Fibroblast of skin of abdomen (primary cell): Measurements from ENCODE around the gene TOR1AIP2.

Experiments
- DNase-seq: peaks from one replicate; pipeline ENCODE4 v3.0.0-alpha.2; 2013

The TOR1AIP2 gene

DNA sequence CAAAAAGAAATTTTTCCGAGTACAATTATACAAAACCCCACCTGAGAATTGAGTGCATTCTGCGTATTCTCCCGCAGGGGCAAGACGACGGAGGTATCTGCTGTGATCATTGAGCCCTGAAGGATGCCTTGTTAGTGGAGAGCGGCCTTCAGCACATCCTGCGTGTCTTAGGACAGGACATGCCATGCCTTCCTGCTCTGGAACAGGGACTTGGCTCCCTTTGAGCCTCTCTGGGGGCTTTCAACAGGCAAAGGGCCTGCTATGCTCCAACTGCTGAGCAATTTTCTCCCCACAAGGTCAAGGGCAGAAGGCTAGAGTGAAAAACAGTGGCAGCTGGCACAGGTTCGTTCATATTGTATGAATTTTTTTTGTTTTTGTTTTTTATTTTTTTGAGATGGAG, 52.4 kb downstream of the TOR1AIP2 start:
- no peak for DNase-seq

DNA sequence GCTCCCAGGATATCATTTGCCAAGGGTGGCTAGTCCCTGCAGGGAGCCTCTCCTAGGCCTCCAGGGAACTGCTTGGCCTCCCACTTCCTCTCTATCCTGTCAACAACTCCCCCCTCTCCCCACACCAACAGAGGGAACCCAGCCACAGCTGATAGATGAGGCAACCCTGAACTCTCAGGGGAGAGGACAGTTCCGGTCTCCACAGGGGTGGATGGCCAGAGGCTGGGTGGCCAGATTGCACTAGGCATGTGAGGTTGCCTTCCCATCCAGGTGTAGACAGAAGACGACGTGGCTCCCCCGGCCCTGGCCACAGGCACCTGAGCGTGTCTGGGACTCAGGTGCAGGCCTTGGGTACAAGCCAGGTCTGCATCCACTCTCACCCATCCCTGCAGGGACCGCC, 53.3 kb downstream of the TOR1AIP2 start:
- DNase-seq: no peak

DNA sequence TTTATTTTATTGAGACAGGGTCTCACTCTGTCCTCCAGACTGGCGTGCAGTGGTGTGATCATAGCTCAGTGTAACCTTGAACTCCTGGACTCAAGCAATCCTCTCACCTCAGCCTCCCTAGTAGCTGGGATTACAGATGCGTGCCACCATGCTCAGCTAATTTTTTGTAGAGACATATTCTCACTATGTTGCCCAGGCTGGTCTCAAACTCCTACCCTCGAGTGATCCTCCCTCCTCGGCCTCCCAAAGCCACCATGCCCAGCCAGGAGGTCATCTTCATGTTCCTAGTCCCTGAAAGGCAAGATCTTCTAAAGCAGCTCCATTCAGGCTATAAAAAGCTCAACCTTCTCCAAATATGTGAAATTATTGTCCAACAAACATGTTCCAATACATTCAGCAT, 53.9 kb downstream of the TOR1AIP2 start:
- DNase-seq: no peak

DNA sequence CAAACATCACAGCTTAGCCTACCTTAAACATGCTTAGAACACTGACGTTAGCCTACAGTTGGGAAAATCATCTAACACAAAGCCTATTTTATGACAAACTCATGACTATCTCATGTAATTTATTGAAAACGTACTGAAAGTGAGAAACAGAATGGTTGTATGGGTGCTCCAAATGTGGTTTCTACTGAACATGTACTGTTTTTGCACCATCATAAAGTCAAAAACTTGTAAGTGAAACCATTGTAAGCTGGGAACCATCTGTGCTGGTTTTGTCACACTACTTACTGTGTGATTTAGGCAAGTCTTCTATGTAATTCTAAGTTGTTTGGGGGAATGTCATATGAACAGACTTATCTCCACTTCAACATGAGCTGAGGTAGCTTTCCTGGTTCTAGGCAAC, 55.5 kb downstream of the TOR1AIP2 start:
- DNase-seq: no peak

DNA sequence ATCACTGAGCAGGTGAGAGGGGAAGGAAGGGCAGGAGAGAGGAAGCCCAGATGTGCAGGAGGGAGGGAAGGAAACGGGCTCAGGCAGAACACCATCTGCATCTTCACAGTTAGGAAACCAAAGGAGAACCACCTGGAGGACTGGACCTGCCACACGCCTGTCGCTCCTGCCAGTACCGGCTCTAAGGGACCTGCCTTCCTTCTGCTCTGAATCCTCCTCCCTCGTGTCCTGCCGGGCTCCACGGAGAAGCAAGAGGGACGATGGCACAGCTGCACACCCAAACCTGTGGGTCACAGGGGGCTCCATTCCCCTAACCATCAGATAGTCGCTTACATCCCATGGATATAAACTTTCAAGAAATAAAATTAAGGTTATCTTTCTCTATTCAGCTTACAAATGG, 56.1 kb downstream of the TOR1AIP2 start:
- DNase-seq: no peak

DNA sequence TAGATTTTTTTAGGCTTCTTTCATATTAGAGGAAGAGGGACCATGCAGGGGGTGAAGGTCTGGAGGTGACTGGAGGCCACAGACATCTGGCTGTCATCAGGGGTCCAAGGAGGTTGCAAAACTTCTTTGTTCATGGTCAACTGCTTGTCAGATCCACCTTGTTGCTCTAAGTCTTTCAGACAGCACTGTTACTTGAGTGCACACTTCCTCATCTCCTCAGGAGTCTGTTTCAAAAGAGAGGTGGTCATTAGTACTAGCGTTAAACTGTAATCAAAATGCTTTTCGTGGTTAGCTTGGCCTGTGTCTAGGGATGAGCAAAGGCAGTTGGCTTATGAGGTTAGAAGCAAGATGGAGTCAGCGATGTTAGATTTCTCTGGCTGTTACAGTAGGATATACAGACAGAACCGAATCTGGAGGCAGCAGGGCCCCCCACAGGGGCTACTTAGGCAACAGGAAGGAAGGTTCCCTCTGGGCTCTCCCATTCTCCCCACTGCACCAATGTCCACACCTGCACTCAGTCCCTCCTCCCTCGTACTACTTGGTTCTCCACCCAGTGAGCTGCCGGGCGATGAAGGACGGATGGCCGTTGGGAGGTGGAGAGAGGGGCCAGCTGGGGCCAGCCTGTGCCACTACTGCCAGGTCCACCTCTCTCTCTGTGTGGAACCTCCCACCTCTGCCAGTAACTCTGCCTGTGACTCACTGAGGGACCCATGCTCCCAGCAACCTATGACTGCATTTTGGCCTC, 57.2 kb downstream of the TOR1AIP2 start:
- DNase-seq: no peak

DNA sequence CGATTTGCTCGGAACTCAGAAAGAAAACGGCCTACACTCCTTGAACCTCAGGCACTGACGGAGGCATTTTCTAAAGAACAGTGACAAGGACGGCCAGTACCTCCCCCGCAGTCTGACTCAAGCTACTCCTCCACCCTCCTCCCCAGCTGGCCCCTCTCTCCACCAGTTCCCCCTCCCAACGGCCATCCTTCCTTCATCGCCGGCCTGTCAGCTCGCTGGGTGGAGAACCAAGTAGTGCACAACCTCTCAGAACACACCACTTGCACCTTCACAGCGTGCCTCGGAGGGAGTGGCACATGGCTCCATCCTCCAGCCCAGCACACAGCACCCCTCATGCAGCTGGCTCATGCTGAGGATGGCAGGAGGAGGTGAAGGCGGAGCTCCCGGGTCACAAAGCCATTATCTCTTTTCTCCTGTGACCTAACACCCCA, 58.8 kb downstream of the TOR1AIP2 start:
- DNase-seq: no peak

DNA sequence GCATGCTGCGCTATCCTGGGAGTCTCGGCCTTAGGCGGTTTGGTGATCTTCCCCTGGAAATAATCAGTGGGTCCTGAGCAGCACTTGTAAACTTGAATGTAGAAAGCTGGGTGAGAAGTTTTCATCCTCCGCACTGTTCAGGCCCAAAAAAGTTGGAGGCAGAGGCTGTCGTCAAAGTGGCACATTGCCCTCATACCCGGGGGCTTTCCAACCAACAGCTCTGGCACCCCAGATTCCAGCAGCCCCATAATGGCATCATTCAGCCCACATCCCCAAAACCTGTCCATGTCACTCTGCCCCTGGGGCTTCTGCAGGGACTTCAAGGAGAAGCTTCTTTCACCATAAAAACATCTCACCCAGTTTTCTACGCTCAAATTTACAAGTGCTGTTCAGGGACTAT, 59.3 kb downstream of the TOR1AIP2 start:
- no peak for DNase-seq

DNA sequence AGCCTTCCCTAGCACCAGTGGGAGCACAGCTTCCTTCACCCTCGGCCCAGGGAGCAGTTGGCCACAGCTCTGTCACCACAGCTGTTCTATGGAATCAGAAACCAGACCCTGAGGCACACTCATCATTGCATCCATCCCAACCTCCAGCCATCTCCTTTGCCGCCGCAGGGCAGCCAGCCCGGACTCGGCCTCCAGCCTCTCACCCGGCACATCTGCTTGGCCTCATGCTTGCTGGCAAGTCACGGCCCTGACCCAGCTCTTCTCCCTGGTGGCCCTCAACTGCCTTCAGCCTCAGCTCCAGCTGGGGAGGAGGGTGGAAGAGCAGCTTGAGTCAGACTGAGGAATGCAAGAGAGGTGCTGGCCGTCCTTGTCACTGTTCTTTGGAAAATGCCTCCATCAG, 59.8 kb downstream of the TOR1AIP2 start:
- peak; percentile 31 for DNase-seq

DNA sequence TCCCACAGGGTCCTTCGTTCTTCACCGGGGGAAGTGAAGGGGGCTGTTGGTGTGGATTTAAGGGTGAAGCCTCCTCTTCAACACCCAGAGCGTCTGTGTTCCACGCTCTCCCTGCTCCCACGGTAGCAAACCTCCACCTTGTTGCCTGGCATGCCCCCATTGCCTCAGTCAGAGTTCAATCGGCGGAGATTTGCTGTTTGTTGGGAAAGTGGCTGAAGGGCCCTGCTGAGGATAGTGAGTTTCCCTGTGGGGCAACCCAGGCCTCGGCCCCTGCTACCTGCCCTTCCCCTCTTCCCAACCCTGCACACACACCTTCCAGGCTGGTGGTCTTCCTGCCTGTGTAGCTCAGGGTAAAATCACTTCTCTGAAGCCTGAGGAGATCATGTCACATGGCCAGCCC, 60.5 kb downstream of the TOR1AIP2 start:
- DNase-seq: no peak

DNA sequence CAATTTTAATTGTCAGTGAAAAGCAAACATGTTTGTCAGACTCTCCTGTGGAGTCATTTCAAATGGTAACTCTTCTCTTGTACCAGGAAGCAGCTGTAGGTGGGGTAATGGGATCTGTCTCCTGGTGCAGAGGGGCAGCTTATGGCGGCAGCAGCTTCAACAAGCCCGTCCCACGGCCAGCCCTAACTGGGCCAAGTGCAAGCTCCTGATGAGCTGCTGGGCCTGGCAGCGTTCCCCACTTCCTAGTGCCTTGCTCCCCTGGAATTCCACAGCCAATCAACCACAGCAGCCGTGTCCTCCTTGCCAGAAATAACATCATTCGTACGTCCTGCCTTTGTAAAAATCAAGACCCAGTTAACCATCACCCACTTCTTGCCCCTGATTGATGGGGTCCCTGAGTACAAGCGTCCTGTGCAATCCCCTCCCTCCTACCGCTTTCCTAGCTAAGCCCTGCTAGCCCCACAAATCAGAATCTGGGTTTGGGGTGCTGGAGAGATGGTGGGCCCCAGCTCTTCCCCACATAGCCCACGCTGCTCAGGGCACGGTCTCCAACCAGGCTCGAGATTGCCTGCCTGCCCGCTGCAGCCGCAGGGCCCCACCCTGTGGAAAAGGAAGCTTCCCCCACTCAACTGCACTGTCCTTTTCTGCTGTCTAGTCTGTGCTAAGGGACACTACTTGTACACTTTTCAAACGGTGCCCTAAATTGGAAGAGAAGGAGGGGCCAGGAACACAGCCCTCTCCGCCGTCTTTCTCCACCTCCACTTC, 61.2 kb downstream of the TOR1AIP2 start:
- DNase-seq: no peak

DNA sequence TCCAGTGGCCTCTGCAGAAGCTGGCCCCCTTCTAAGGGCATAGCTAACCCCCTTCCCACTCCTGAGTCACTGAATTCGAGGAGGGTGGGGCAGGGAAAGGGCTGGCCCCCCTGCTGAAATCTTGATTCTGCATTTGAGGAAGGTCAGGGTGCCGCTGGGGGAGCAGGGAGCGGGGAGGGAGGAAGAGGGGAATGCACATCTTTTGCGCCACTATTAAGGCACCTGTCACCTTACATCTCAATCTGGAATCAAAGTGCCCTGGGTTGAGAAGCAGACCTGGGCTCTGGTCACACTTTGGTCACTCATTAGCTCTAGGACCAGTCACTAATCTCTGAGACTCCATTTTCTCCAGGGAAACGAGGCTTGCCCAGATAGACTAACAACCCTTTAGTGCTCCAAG, 62.0 kb downstream of the TOR1AIP2 start:
- DNase-seq: no peak

DNA sequence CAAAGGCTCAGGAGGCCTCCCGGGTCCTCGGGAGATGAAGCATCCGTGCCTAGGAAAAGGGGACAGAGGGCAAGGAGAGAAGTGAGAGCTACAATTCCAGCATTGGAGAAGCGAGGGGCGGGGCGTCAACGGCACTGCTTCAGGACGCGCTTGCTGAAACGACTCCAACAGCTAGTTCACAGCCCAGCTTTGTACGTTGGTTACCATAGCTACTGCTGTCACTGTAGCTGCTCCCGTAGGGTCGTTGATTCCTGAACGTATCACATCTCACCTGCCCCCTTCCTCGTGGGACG, 63.1 kb downstream of the TOR1AIP2 start:
- DNase-seq: no peak

DNA sequence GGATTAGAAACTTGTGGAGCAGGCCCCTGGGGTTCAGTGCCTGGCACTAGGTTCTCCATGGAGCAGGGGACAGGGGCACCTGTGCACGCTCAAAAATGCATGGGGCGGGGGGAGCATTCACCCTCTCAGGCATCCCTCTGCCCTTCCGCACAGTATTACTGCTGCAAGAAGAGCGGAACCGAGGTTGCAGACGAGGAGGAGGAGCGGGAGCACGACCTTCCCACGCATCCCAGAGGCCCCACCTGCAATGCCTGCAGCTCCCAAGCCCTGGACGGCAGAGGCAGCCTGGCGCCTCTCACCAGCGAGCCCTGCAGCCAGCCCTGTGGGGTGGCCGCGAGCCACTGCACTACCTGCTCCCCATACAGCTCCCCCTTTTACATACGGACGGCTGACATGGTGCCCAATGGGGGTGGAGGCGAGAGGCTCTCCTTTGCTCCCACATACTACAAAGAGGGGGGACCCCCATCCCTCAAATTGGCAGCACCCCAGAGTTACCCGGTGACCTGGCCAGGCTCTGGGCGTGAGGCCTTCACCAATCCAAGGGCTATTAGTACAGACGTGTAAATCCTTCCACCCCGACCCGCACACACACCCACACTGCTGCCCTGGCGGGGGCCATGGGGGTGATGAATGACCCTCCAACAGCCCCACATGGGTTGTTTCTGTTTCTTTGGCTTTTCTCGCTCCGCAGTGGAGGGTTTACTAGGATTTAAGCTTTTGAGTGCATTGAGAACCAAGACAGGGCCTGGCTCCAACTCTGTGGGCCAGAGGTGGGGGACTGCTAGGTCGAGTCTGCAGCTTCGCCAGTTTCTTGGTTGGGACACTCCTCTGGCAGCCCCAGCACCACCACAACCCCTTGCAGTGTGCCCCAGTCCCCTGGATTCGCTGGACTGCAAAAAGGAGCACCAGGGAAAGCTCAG, 63.7 kb downstream of the TOR1AIP2 start:
- no peak for DNase-seq

DNA sequence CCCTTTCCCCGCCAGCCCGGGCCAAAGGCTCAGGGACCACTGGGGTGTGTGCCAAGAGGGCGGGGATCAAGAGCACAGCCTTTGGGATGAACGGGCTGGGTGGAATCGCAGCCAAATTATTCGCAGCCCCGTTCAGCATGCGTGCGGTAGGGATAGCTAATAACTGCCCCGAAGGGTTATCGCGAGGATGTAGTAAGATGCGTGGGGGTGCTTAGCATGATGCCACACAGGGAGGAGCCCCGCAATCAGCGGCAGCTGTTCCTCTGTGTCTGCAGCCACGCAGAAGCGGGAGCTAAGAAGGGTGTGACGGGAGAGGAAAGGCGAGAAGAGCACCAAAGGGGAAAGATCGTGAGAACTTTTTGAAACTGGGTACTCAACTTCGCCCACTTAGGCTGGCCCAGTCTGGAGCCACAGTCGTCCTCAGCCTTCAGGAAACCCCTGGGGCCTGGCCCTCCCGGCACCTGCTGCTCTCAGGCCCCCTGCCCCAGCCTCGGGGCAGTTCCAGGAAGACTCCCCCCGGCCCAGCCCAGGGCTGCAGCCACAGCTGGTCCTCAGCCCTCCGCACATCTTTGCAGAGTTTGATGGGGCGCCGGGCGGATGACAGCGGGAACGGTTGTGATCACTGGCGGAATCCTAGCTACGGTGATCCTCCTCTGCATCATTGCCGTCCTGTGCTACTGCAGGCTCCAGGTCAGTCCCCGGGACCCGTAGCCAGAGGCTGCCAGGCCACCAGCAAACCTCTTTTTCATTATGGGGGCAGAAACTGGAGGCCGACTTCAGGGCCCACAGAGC, 64.9 kb downstream of the TOR1AIP2 start:
- no peak for DNase-seq

DNA sequence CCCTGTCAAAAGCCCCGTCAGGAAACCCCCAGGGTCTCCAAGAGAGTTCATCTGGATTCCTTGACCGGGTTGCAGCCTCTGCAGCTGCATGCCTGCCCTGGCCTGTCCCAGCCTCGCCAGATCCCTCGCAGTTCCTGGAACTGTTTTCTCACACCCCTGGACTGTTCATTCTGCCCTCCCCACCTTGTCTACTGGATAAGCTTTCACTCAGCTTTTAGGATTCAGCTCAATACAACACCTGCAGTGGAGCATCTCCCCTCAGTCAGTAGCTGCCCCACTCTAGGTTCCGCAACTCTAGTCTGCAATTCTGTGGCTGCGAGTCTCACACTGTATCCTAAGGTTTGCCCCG, 67.3 kb downstream of the TOR1AIP2 start:
- DNase-seq: no peak

DNA sequence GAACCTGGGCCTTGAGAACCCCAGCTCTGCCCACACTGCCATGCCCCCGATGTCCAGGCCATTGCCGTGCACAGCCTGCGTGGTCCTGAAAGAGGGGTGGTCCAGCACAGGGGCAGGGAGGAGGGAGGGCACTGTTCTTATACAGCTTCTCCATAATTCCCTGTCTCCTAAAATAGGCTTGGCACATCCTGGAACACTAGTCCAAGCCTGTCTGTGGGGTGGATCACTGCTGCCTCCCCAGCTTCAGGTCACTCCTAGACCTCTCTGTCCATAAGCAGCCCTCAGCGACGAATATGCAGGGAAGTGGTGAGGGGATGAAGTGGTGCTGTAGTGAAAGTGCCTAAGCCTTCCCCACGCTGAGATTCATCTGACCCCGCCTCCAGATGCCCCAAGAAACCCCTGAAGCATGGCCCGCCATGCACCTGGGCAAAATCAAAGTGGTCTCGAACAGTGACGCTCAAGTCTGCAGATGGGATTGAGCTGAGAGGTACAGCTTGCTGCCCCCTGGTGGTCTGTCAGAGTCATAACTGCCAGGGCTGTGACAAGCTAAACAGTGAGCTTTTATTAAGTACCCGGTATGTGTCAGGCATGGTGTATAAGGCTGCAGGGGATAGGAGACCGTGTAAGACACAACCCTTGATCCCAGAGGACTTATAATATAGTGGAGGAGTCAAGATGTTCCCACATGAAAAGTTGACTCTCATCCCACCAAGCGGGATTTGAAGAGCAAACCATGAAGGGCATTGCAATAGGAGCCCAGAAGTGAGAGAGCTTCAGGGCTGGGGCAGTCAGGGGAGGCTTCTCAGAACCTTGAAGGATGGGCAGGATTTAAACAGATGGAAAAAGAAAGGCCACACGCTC, 67.9 kb downstream of the TOR1AIP2 start:
- peak; percentile 62 for DNase-seq

DNA sequence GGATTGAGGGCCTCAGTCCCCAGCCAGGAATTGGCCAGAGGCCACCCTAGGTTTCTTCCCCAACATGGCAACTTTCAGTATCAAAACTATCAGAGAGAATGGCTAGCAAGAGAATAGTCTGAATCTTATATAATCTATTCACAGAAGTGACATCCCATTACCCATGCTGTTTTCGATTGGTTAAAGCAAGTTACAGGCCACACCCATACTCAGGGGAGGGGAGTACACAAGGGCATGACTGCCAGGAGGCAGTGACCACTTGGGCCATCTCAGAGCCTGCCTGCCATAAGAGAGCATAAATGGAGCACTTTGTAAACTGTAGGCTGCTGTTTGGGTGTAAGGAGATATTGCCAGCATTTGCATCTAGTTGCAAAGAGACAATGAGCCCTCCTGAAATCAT, 69.1 kb downstream of the TOR1AIP2 start:
- no peak for DNase-seq

DNA sequence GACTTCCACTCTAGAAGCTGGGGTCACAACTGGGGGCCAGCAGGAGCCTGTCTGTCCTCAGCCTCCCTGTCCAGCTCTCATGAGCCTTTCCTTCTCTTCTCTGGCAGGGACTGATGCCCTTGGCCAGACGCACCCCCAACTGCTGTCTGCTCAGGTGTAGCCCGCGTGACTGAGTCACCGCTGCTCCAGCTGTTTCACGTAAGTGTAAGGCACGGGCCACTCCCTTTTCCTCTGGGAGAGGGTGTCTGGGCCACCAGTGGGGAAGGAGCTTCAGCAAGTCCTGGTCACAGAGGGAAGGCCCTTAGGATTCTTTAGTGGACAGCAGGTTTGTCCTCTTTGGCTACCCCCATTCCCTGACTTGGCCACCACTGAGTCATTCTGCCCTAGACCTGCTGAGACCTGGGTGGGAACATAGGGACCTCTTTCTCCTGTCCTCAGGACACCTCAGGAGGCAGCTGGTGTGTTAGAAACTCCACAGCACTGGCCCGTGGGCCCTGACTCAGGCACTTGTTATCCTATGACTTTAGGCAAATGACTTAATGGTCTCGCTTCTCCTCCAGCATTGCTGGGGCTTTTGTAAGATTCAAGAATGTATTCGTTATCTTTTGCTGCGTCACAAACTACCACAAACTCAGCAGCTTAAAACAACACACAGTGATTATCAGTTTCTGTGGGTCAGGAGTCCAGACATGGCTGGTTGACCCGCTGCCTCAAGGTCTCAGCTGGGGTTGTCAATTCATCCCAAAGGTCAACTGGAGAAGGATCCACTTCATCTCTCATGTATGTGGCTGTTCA, 69.7 kb downstream of the TOR1AIP2 start:
- peak; percentile 31 for DNase-seq

DNA sequence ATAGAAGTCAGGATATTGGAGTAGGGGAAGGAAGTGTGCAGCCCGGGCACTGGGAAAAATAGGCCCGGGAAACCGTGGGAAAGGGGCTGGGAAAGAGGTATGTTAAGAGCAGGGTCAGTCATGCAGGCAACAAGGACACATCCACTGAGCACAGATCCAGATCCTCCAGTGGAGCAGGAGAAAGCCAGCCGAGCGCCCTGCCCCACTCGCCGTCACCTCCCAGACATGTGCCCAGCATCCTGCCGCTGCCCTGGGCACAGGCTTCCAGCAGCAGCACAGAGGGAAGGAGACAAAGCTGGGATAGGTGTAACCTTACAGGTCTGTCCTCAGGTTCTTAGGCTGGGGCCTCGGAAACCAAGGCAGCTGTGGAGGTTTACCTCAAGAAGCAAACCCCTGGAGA, 70.3 kb downstream of the TOR1AIP2 start:
- no peak for DNase-seq

DNA sequence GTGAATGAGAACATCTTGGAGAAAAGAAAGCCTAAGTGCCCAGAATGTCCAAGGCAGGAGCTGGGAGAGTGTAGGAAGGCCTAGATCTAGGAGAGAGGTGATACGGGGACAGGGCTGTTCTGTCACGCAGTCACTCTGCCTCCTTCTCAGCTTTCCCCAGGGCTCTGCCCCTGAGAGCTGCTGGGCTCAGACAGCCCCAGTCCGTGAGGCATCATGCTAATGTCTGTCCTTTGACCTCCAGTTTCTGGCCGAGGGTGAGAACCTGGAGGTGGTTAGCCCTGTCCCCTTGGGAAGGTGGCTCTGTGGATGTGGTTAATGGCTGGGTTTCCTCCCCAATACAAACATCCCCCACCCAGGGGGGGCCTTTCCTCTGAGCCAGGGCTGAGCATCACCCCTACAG, 71.3 kb downstream of the TOR1AIP2 start:
- no peak for DNase-seq
